BJ (cell line): ENCODE results near the gene COL4A6. TPM values are rescaled to one million over a fixed set of nuclear protein-coding genes. Genes with fewer than 3 reads are reported as not detected.

Experiments
- CTCF ChIA-PET: fragments of 350-600 bp; formaldehyde crosslinking; extraction: SDS; loops from one replicate; lab custom pipeline; 2021; ENCODE audit warnings: antibody characterized with exemption, inconsistent platforms; lab: Yijun Ruan, JAX
- POLR2A ChIA-PET: fragments of 300-600 bp; sonication (Branson Sonifier 250); formaldehyde crosslinking; extraction: SDS; loops from one replicate; lab custom pipeline; 2021; ENCODE audit warnings: antibody characterized with exemption; lab: Charles Lee
- DNase-seq: peaks from one replicate; pipeline ENCODE4 v3.0.0-alpha.2; 2011; ENCODE audit warnings: low read depth
- H3K27me3 ChIP-seq: 2 replicates; pipeline ENCODE4 v1.6.0; 2011; ENCODE audit warnings: low read length; ENCODE audit not compliant: control insufficient read depth, insufficient read depth
- H3K36me3 ChIP-seq: 2 replicates; pipeline ENCODE4 v1.5.1; 2011; ENCODE audit warnings: low read length; ENCODE audit not compliant: control insufficient read depth, insufficient read depth
- H3K4me3 ChIP-seq: 2 replicates; pipeline ENCODE4 v1.5.1; 2011; ENCODE audit warnings: low read depth, mild to moderate bottlenecking, control low read depth, low read length
- polyA plus RNA-seq: library from polyadenylated mRNA; depleted of rRNA; stranded (reverse); fragments of >200 nt; gene quantifications from 2 replicates; pipeline ENCODE4 v1.2.3, GENCODE V29; 2011
- TF ChIP-seq, protein P1 (sequence below): IDR thresholded peaks from 2 replicates; pipeline ENCODE4 v1.5.1; 2011; ENCODE audit warnings: low read depth, mild to moderate bottlenecking, control low read depth, inconsistent platforms, low read length, moderate library complexity; ENCODE audit not compliant: insufficient read depth

The COL4A6 gene
- polyA plus RNA-seq, 1 experiment, result 0.09 TPM

DNA sequence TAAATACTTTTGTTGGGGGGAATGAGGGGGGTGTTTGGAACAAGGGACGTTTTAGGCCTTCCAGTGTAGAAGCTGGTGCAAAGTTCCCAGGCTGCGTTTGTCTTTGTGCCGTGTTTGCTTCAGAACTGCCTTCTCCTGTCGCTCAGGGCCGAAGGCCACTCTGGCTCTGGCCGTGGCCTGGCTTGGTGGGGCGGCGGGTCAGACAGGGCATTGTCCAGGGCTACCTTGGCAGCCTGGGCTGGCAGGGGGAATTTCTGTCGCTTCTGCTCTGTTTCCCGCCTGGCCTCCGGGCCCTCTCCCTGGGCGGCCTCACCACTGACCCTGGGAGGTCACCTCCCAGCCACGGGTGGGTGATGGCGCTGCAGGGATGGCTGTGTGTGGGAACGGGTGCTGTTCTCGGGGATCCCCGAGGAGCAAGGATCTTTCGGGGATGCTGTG lies 140.0 kb downstream of the COL4A6 start:
- TF ChIP-seq, protein P1, sequence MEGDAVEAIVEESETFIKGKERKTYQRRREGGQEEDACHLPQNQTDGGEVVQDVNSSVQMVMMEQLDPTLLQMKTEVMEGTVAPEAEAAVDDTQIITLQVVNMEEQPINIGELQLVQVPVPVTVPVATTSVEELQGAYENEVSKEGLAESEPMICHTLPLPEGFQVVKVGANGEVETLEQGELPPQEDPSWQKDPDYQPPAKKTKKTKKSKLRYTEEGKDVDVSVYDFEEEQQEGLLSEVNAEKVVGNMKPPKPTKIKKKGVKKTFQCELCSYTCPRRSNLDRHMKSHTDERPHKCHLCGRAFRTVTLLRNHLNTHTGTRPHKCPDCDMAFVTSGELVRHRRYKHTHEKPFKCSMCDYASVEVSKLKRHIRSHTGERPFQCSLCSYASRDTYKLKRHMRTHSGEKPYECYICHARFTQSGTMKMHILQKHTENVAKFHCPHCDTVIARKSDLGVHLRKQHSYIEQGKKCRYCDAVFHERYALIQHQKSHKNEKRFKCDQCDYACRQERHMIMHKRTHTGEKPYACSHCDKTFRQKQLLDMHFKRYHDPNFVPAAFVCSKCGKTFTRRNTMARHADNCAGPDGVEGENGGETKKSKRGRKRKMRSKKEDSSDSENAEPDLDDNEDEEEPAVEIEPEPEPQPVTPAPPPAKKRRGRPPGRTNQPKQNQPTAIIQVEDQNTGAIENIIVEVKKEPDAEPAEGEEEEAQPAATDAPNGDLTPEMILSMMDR, result no peak
- Histone ChIP-seq H3K36me3 (no peaks in the 10 kb centered on the region), H3K4me3 (no peak overlapping the region), H3K27me3 (no peaks in the 10 kb centered on the region)
- DNase-seq, result no peak
- POLR2A ChIA-PET, result no interaction called here
- CTCF ChIA-PET, result no interaction called here

DNA sequence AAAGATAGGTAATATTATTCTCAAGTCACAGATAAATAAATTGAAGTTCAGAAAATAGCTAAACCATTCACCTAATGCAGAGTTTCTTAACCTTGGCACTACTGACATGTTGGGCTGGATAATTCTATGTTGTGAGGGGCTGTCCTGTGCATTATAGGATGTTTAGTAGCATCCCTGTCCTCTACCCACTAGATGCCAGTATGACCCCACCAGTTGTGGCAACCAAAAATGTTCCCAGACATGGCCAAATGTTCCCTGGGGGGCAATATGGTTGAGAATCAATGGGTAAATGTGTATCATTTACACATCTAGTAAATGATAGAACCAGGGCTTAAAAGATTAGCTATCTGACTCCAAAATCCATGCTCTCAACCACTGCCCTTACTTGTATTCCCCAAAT lies 140.9 kb downstream of the COL4A6 start:
- Histone ChIP-seq H3K4me3 (no peak overlapping the region), H3K36me3 (no peaks in the 10 kb centered on the region), H3K27me3 (no peaks in the 10 kb centered on the region)
- no peak for DNase-seq
- TF ChIP-seq, protein P1, result no peak
- POLR2A ChIA-PET, result no interaction called here
- CTCF ChIA-PET, result no interaction called here

DNA sequence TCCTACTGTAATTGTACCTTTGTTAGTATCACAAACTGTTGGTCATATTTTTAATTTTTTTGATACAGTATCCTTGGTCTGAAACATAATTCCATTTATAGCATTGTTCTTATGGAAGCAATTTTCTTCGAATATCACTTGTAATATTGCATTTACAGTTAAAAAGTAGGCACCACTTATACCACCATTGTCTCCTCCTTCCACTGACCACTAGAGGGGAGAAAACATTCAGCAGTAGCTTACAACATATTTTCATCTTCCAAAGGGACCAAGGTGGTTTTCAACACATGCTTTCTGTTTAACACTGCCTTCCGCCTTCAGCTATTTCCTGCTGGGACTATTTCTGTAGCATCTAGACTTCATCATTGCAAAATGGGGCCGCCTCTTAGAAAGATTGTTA lies 146.2 kb downstream of the COL4A6 start:
- TF ChIP-seq, protein P1, result no peak
- CTCF ChIA-PET, result no interaction called here
- no peaks in the 10 kb centered on the region for H3K36me3 ChIP-seq
- no peaks in the 10 kb centered on the region for H3K27me3 ChIP-seq
- DNase-seq, result no peak
- POLR2A ChIA-PET, result no interaction called here
- H3K4me3 ChIP-seq, result no peak overlapping the region

DNA sequence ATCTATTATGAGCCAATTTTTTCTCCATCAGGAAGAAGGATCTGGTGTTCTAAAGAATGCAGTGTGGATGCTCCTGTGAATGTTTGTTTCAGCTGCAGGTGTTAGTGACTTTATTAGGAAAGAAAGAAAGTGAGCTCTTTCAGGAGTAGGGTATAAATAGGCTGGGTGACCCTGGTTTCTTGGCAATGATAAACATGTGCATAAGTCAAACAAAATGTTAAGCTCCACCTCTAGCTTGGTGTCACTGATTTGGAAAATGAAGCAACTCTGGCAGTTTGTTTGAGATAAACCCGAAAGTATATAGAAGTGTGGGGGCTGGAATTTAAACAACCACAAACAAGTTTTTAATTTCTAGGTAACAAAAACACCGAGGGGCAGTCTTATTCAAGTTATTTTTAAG lies 152.3 kb downstream of the COL4A6 start:
- Histone ChIP-seq H3K36me3 (no peaks in the 10 kb centered on the region), H3K4me3 (no peak overlapping the region), H3K27me3 (no peaks in the 10 kb centered on the region)
- CTCF ChIA-PET, result no interaction called here
- POLR2A ChIA-PET, result no interaction called here
- TF ChIP-seq, protein P1, result no peak
- DNase-seq, result no peak

DNA sequence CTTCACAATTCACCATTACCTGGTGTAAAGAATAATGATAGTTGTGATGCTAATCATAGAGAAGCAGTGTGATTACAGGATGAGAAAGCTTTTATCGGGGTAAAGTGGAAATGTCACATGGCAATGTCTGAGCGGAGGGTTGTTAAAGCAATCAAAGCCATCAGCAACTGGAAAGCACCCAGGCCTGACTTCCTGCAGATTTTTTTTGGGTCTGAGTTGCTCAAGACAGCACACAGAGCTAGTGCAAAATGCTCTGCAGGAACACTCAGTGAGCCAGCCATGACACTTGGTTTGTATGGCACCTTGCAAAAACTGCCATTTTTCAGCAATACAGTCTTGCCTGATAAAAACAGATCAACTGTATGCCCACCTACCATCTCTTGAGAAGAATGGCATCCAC lies 152.9 kb downstream of the COL4A6 start:
- ChIA-PET CTCF (no interaction called here), POLR2A (no interaction called here)
- no peak for DNase-seq

More for the DNA sequence above, 152.9 kb downstream of the COL4A6 start:
- TF ChIP-seq, protein P1, result no peak
- Histone ChIP-seq H3K27me3 (no peaks in the 10 kb centered on the region), H3K36me3 (no peaks in the 10 kb centered on the region), H3K4me3 (no peak overlapping the region)
